Fibroblast of skin of abdomen (primary cell): ENCODE data around the gene ELF1.
"Not testable (repeated sequence)": the region's sequence is repeated elsewhere in the genome, so short reads cannot be mapped to it uniquely, and the experiment has no call there.

Source experiments
- DNase-seq: peaks from one replicate; pipeline ENCODE4 v3.0.0-alpha.2; 2013

ELF1 gene

GRCh38 chr13:41042419-41042818 is 23.3 kb upstream of the ELF1 start:
- DNase-seq, result not testable (repeated sequence)

- no peak for DNase-seq
Measured at GRCh38 chr13:41040584-41041334, 21.6 kb upstream of the ELF1 start.

GRCh38 chr13:41039746-41040145 is 20.6 kb upstream of the ELF1 start:
- DNase-seq, result no peak

GRCh38 chr13:41036557-41036956 is 17.4 kb upstream of the ELF1 start:
- not testable (repeated sequence) for DNase-seq

GRCh38 chr13:41034881-41035280 is 15.8 kb upstream of the ELF1 start:
- DNase-seq, result no peak

GRCh38 chr13:41034382-41034781 is 15.3 kb upstream of the ELF1 start:
- no peak for DNase-seq

- DNase-seq, result no peak
Measured at GRCh38 chr13:41032691-41033376, 13.7 kb upstream of the ELF1 start.

GRCh38 chr13:41029629-41030028 is 10.5 kb upstream of the ELF1 start:
- no peak for DNase-seq

GRCh38 chr13:41028051-41028450 is 8.9 kb upstream of the ELF1 start:
- DNase-seq, result no peak

GRCh38 chr13:41026788-41027187 is 7.7 kb upstream of the ELF1 start:
- DNase-seq, result no peak

GRCh38 chr13:41025518-41025917 is 6.4 kb upstream of the ELF1 start:
- no peak for DNase-seq

GRCh38 chr13:41019578-41020347 is 647 bp upstream of the ELF1 start:
- DNase-seq, result no peak

GRCh38 chr13:41018602-41018948 is 541 bp downstream of the ELF1 start:
- DNase-seq, result no peak

GRCh38 chr13:41017817-41018601 is 1.1 kb downstream of the ELF1 start:
- no peak for DNase-seq

- DNase-seq, result no peak
Measured at GRCh38 chr13:41017159-41017558, 2.0 kb downstream of the ELF1 start.

- no peak for DNase-seq
Measured at GRCh38 chr13:41015920-41016319, 3.2 kb downstream of the ELF1 start.

- DNase-seq, result no peak
Measured at GRCh38 chr13:41013835-41014234, 5.3 kb downstream of the ELF1 start.

- no peak for DNase-seq
Measured at GRCh38 chr13:41012536-41012935, 6.6 kb downstream of the ELF1 start.

- no peak for DNase-seq
Measured at GRCh38 chr13:41011382-41011956, 7.6 kb downstream of the ELF1 start.

GRCh38 chr13:41008349-41008980 is 10.7 kb downstream of the ELF1 start:
- DNase-seq, result peak; percentile 59

GRCh38 chr13:41007744-41008128 is 11.4 kb downstream of the ELF1 start:
- DNase-seq, result no peak
